Prostate gland (tissue), 2 donors: ENCODE measurements around the gene ACACB. TPM values are rescaled to one million over a fixed set of nuclear protein-coding genes. Genes with fewer than 3 reads are reported as not detected.

Experiments
- DNase-seq: peaks from one replicate; pipeline ENCODE4 v3.0.0-alpha.2; 2019; ENCODE audit warnings: low spot score
- H3K27ac ChIP-seq, 2 donors: fragments of 200-600 bp; sonication (generic); 2 replicates each; pipeline ENCODE4 v1.5.1; 2017 to 2019
- H3K27me3 ChIP-seq: fragments of 200-600 bp; sonication (generic); replicated peaks from 2 replicates; pipeline ENCODE4 v1.5.1; 2019; ENCODE audit not compliant: insufficient read depth
- H3K36me3 ChIP-seq, 2 donors: fragments of 200-600 bp; sonication (generic); 1 replicate in 1 of 2; 2 replicates in 1 of 2; pipeline versions ENCODE4 v1.5.1 to v1.8.1; 2017 to 2019
- H3K4me1 ChIP-seq: fragments of 200-600 bp; sonication (generic); replicated peaks from 2 replicates; pipeline ENCODE4 v1.5.1; 2019
- H3K4me3 ChIP-seq, 2 donors: fragments of 200-600 bp; sonication (generic); 2 replicates each; pipeline ENCODE4 v1.5.1; 2017 to 2019
- H3K9me3 ChIP-seq: fragments of 200-600 bp; sonication (generic); 2 replicates; pipeline ENCODE4 v1.5.1; 2017
- CTCF ChIP-seq, 4 experiments: fragments of 200-600 bp in 2 of 4; fragments of 450-650 bp in 2 of 4; sonication (generic) in 2 of 4; IDR thresholded peaks; 1 replicate in 3 of 4; 2 replicates in 1 of 4; pipeline ENCODE4 v1.5.1; 2016 to 2019; ENCODE audit warnings: antibody characterized with exemption in 4 of 4, mild to moderate bottlenecking in 2 of 4, moderate library complexity in 2 of 4
- POLR2A ChIP-seq: fragments of 450-650 bp; IDR thresholded peaks from one replicate; pipeline ENCODE4 v1.6.1; 2016; ENCODE audit warnings: antibody characterized with exemption, mild to moderate bottlenecking
- POLR2AphosphoS5 ChIP-seq: sonication (generic); formaldehyde crosslinking; IDR thresholded peaks from one replicate; pipeline ENCODE4 v1.6.1; 2017; ENCODE audit warnings: antibody characterized with exemption
- WGBS: methylation state at CpG from one replicate; pipeline ENCODE4 v1.1.5; 2018; 5-methylcytosine and 5-hydroxymethylcytosine counted together
- intact Hi-C: fragments of 100-400 bp; cut with DNase I; formaldehyde crosslinking; loops from one replicate; pipeline ENCODE4 v1.14.2; 2022
- total RNA-seq, 2 donors: library from RNA; depleted of rRNA; stranded (reverse); fragments of >200 nt; gene quantifications; one replicate each; pipeline ENCODE4 v1.1.0, GENCODE V29; 2016

ACACB gene
- total RNA-seq, 2 donors from 2014 or later, result 52.5 to 63.3 TPM

GRCh38 chr12:109131154-109132050, 15.0 kb downstream of the ACACB start:
- Histone ChIP-seq H3K4me3 (no peak overlapping the region), H3K36me3 (no peaks in the 10 kb centered on the region), H3K4me1 (no peaks in the 10 kb centered on the region), H3K27ac (no peak overlapping the region), H3K9me3 (no peaks in the 10 kb centered on the region), H3K27me3 (no peaks in the 10 kb centered on the region)
- DNase-seq, result no peak
- TF ChIP-seq POLR2AphosphoS5 (no peak), POLR2A (no peak), CTCF (IDR thresholded peaks at IDR 0.05) (no peak)
- intact Hi-C loops, result no loop called here
- 52% methylated on average over 24 of the region's 24 CpGs for WGBS

- TF ChIP-seq CTCF (IDR thresholded peaks at IDR 0.05) (peak in 2 of 4 experiments; percentile 27 to 29), POLR2A (no peak)
- no peak overlapping the region for H3K4me3 ChIP-seq
- H3K36me3 ChIP-seq, result no peaks in the 10 kb centered on the region
- WGBS, result 61% methylated on average over 6 of the region's 6 CpGs
- H3K4me1 ChIP-seq, result no peaks in the 10 kb centered on the region
- H3K27ac ChIP-seq, result no peak overlapping the region
- DNase-seq, result no peak
- no peaks in the 10 kb centered on the region for H3K9me3 ChIP-seq
- H3K27me3 ChIP-seq, result no peaks in the 10 kb centered on the region
- intact Hi-C loops, result no loop called here
Measured at GRCh38 chr12:109134186-109134917, 18.0 kb downstream of the ACACB start.

GRCh38 chr12:109137055-109137454, 20.7 kb downstream of the ACACB start:
- WGBS, result 77% methylated on average over 2 of the region's 2 CpGs
- H3K4me3 ChIP-seq, result no peak overlapping the region

GRCh38 chr12:109139360-109139759, 23.0 kb downstream of the ACACB start:
- Histone ChIP-seq H3K27ac (no peak overlapping the region), H3K4me3 (no peak overlapping the region), H3K9me3 (no peaks in the 10 kb centered on the region), H3K36me3 (no peaks in the 10 kb centered on the region), H3K27me3 (no peaks in the 10 kb centered on the region), H3K4me1 (no peaks in the 10 kb centered on the region)
- intact Hi-C loops, result no loop called here
- DNase-seq, result no peak
- TF ChIP-seq POLR2A, result no peak
- no peak for TF ChIP-seq POLR2AphosphoS5
- TF ChIP-seq CTCF (IDR thresholded peaks at IDR 0.05), result no peak
- 94% methylated on average over 9 of the region's 9 CpGs for WGBS

More at GRCh38 chr12:109137055-109137454, 20.7 kb downstream of the ACACB start:
- Histone ChIP-seq H3K9me3 (no peaks in the 10 kb centered on the region), H3K4me1 (no peaks in the 10 kb centered on the region), H3K36me3 (no peaks in the 10 kb centered on the region), H3K27ac (no peak overlapping the region), H3K27me3 (no peaks in the 10 kb centered on the region)
- intact Hi-C loops, result no loop called here
- no peak for DNase-seq
- TF ChIP-seq POLR2AphosphoS5, result peak; percentile 9
- no peak for TF ChIP-seq POLR2A

- Histone ChIP-seq H3K36me3 (no peaks in the 10 kb centered on the region), H3K4me3 (no peak overlapping the region), H3K27ac (no peak overlapping the region), H3K9me3 (no peaks in the 10 kb centered on the region), H3K27me3 (no peaks in the 10 kb centered on the region), H3K4me1 (no peaks in the 10 kb centered on the region)
- DNase-seq, result no peak
- WGBS, result 76% methylated on average over 7 of the region's 7 CpGs
- TF ChIP-seq POLR2A (no peak), POLR2AphosphoS5 (no peak), CTCF (IDR thresholded peaks at IDR 0.05) (no peak)
- intact Hi-C loops, result no loop called here
Measured at GRCh38 chr12:109139791-109140190, 23.4 kb downstream of the ACACB start.
